IPS DF 6.9 (cell line): ENCODE results near the gene ITFG2.
A peak's percentile ranks its signal among the peaks of the same experiment; 100 is the strongest.

ENCODE experiments used
- DNase-seq: peaks from one replicate; pipeline ENCODE4 v3.0.0-alpha.2; 2013; ENCODE audit warnings: low read depth, low spot score
- H3K27ac ChIP-seq: one replicate; pipeline ENCODE4 v1.5.1; 2013; ENCODE audit warnings: low read length, control low read depth
- H3K27me3 ChIP-seq: 2 replicates; pipeline ENCODE4 v1.6.1; 2013; ENCODE audit warnings: mild to moderate bottlenecking, low read length; ENCODE audit not compliant: control insufficient read depth, insufficient read depth
- H3K36me3 ChIP-seq: 2 replicates; pipeline ENCODE4 v1.6.1; 2013; ENCODE audit warnings: low read length; ENCODE audit not compliant: control insufficient read depth, insufficient read depth
- H3K4me1 ChIP-seq: 2 replicates; pipeline ENCODE4 v1.6.1; 2013; ENCODE audit warnings: low read length; ENCODE audit not compliant: control insufficient read depth, insufficient read depth
- H3K4me3 ChIP-seq: 2 replicates; pipeline ENCODE4 v1.5.1; 2013; ENCODE audit warnings: mild to moderate bottlenecking, low read length
- H3K9me3 ChIP-seq: 2 replicates; pipeline ENCODE4 v1.6.1; 2013; ENCODE audit warnings: low read length, inconsistent platforms; ENCODE audit not compliant: control insufficient read depth, insufficient read depth
- WGBS: extraction: QIAGEN DNeasy Blood & Tissue Kit; methylation state at CpG from one replicate; pipeline ENCODE4 v1.1.7; 2013; ENCODE audit warnings: mixed read lengths, missing lambda C conversion rate; ENCODE audit not compliant: insufficient read length, insufficient coverage; 5-methylcytosine and 5-hydroxymethylcytosine counted together

ITFG2 gene

GRCh38 chr12:2795291-2796186 lies 16.9 kb upstream of the ITFG2 start:
- H3K4me3 ChIP-seq = peak overlapping the region; percentile 55
- no peaks in the 10 kb centered on the region for H3K27me3 ChIP-seq
- H3K4me1 ChIP-seq = peaks cover 1% of the 10 kb centered on the region; the same call in 1 of the 2 replicates
- DNase-seq = no peak
- WGBS = no CpG with 5 or more reads among the region's 111 CpGs
- no peak overlapping the region for H3K27ac ChIP-seq
- H3K36me3 ChIP-seq = peaks cover 30% of the 10 kb centered on the region
- H3K9me3 ChIP-seq = no peaks in the 10 kb centered on the region

DNA sequence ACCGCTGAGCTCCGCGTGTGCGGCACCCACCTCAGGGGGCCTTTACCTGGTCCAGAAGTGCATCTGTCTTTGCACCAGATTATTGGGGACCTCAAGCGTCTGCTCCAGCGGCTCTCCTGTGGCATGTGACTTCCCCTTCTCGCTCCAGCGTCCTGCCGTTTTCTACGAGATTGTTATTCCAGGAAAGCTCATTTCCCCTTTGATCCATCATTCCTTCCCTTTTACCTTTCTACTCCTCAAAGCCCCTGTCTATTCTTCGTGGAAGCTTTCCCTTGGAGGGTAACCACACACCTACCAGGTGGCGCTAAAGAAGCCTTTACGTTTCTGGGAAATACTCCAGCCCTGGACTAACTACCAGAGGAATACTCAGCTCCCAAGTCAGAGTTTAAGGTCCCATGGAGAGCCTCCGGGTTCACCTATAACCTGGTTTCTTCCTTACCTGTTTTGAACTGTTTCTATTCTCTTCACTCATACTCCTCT lies 16.2 kb upstream of the ITFG2 start:
- no peak for DNase-seq
- Histone ChIP-seq H3K36me3 (peaks cover 36% of the 10 kb centered on the region), H3K27ac (no peak overlapping the region), H3K4me1 (peaks cover 1% of the 10 kb centered on the region; the same call in 1 of the 2 replicates), H3K9me3 (no peaks in the 10 kb centered on the region), H3K4me3 (peak overlapping the region; percentile 55), H3K27me3 (no peaks in the 10 kb centered on the region)
- WGBS = no CpG with 5 or more reads among the region's 14 CpGs

- Histone ChIP-seq H3K36me3 (peaks cover 47% of the 10 kb centered on the region), H3K27ac (no peak overlapping the region), H3K4me1 (peaks cover 1% of the 10 kb centered on the region; the same call in 1 of the 2 replicates), H3K9me3 (no peaks in the 10 kb centered on the region), H3K27me3 (no peaks in the 10 kb centered on the region), H3K4me3 (no peak overlapping the region)
- no peak for DNase-seq
- no CpG with 5 or more reads among the region's 7 CpGs for WGBS
These were observed 14.6 kb upstream of the ITFG2 start for GRCh38 chr12:2797721-2798418.

DNA sequence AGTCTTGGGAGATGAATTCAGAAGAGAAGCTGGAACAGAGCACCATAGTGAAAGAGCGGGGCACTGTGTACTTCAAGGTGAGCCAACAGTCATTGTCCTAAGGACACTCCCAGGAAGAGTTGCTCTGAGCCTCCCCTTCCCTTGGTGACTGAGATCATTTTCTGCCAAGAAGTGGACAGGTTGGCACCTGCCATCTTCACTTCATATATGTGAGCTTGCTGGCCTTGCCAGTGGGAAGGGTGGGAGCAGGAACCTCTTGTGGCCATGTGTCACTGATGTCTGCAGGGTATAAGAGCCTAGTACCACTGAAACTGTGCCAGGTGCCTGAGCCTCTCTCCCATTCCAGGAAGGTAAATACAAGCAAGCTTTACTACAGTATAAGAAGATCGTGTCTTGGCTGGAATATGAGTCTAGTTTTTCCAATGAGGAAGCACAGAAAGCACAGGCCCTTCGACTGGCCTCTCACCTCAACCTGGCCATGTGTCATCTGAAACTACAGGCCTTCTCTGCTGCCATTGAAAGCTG lies 12.4 kb upstream of the ITFG2 start:
- WGBS = no CpG with 5 or more reads among the region's 3 CpGs
- Histone ChIP-seq H3K9me3 (no peaks in the 10 kb centered on the region), H3K4me3 (no peak overlapping the region), H3K36me3 (peaks cover 64% of the 10 kb centered on the region), H3K4me1 (no peaks in the 10 kb centered on the region; the same call in 1 of the 2 replicates), H3K27ac (no peak overlapping the region), H3K27me3 (no peaks in the 10 kb centered on the region)
- no peak for DNase-seq

GRCh38 chr12:2801044-2801783 lies 11.3 kb upstream of the ITFG2 start:
- H3K27ac ChIP-seq = no peak overlapping the region

DNA sequence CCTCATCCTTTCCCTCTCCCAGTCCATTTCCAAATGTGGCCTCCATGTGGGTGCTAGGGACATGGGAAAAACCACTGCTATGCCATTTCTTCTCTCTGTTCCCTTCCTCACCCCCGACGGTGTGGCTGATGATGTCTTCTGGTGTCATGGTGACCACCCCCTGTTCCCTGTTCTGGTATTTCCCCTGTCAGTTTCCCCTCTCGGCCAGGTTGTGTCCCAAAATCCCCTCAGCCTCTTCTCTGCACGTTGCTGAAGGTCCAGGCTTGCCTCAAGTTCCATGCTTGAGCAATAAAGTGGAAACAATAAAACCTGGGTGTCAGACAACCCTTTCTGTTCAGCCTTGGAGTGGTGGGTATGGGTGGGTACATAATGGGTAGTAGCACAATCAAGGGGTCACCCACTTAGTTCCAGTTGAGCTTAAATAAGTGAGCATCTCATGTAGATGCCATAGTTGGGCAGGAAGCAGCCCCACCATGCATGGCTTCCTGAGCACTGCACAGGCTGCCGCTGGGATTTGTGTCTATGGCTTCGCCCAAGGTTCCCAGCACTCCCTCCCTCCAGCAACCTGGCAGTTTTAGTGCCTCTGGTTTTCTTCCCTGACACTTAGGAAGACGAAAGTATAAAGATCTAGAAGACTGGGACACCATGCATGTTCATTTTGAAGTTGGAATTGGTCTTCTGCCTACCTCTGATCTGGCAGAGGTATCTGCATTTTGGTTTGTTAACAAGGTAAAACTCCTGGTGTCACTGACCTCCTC lies 8.7 kb upstream of the ITFG2 start:
- Histone ChIP-seq H3K36me3 (peaks cover 52% of the 10 kb centered on the region), H3K4me1 (no peaks in the 10 kb centered on the region), H3K9me3 (no peaks in the 10 kb centered on the region), H3K27ac (no peak overlapping the region), H3K4me3 (no peak overlapping the region), H3K27me3 (no peaks in the 10 kb centered on the region)
- no peak for DNase-seq
- WGBS = no CpG with 5 or more reads among the region's 7 CpGs

More at GRCh38 chr12:2801044-2801783, 11.3 kb upstream of the ITFG2 start:
- Histone ChIP-seq H3K4me3 (no peak overlapping the region), H3K4me1 (no peaks in the 10 kb centered on the region; the same call in 1 of the 2 replicates), H3K36me3 (peaks cover 64% of the 10 kb centered on the region), H3K27me3 (no peaks in the 10 kb centered on the region), H3K9me3 (no peaks in the 10 kb centered on the region)
- DNase-seq = no peak
- WGBS = no CpG with 5 or more reads among the region's 16 CpGs

- Histone ChIP-seq H3K27me3 (no peaks in the 10 kb centered on the region), H3K27ac (no peak overlapping the region)
These were observed 7.9 kb upstream of the ITFG2 start for GRCh38 chr12:2804393-2805142.

GRCh38 chr12:2805143-2805520 lies 7.3 kb upstream of the ITFG2 start:
- WGBS = no CpG with 5 or more reads among the region's 2 CpGs
- Histone ChIP-seq H3K36me3 (peaks cover 39% of the 10 kb centered on the region), H3K27me3 (no peaks in the 10 kb centered on the region), H3K27ac (no peak overlapping the region), H3K4me1 (no peaks in the 10 kb centered on the region), H3K4me3 (no peak overlapping the region), H3K9me3 (no peaks in the 10 kb centered on the region)
- no peak for DNase-seq

More at GRCh38 chr12:2804393-2805142, 7.9 kb upstream of the ITFG2 start:
- WGBS = no CpG with 5 or more reads among the region's 5 CpGs
- H3K4me3 ChIP-seq = no peak overlapping the region
- DNase-seq = no peak
- no peaks in the 10 kb centered on the region for H3K9me3 ChIP-seq
- H3K4me1 ChIP-seq = no peaks in the 10 kb centered on the region
- H3K36me3 ChIP-seq = peaks cover 44% of the 10 kb centered on the region

DNA sequence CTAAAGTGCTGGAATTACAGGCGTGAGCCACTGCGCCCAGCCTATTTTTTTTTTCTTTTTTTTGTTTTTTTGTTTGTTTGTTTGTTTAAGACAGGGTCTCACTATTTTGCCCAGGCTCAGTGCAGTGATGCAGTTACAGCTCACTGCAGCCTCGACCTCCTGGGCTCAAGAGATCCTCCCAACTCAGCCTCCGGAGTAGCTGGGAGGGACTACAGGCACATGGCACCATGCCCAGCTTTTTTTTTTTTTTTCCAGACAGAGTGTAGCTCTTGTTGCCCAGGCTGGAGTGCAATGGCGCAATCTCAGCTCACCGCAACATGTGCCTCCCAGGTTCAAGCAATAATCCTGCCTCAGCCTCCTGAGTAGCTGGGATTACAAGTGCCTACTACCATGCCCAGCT lies 5.8 kb upstream of the ITFG2 start:
- Histone ChIP-seq H3K4me1 (no peaks in the 10 kb centered on the region), H3K27ac (no peak overlapping the region), H3K36me3 (peaks cover 25% of the 10 kb centered on the region), H3K9me3 (no peaks in the 10 kb centered on the region), H3K27me3 (no peaks in the 10 kb centered on the region), H3K4me3 (no peak overlapping the region)
- no peak for DNase-seq
- no CpG with 5 or more reads among the region's 6 CpGs for WGBS
